ENCODE data around the gene C7orf57.

Gene C7orf57

GRCh38 chr7:48109848-48110663, 74.7 kb downstream of the C7orf57 start:
- no peak overlapping the region for H3K27ac ChIP-seq
- TF ChIP-seq CTCF (IDR thresholded peaks at IDR 0.05), result peak; percentile 99
- TF ChIP-seq ZFX (IDR thresholded peaks at IDR 0.05; ENCODE audit: borderline replicate concordance), result no peak

- no peak for TF ChIP-seq ZFX (IDR thresholded peaks at IDR 0.05; ENCODE audit: borderline replicate concordance)
- TF ChIP-seq CTCF (IDR thresholded peaks at IDR 0.05), result no peak
- H3K27ac ChIP-seq, result no peak overlapping the region
Observed at GRCh38 chr7:48110868-48111267, 75.5 kb downstream of the C7orf57 start.
